SK-N-SH treated with all-trans-retinoic acid at 6 μM for 48 hours (cell line): Measurements from ENCODE around the gene CCP110.

Experiments used
- ATAC-seq: fragments of 200-7000 bp; cut with Tn5 transposase; 3 replicates; pipeline ENCODE4 v1.9.1; 2020; ENCODE audit warnings: mild to moderate bottlenecking, moderate library complexity
- BACH2 ChIP-seq: fragments of 250-450 bp; sonication (Bioruptor Pico); IDR thresholded peaks from 2 replicates; pipeline ENCODE4 v1.9.0; 2021; ENCODE audit warnings: mild to moderate bottlenecking, borderline replicate concordance
- CSRNP3 ChIP-seq: fragments of 250-450 bp; sonication (Bioruptor Pico); IDR thresholded peaks from 2 replicates; pipeline ENCODE4 v1.5.1; 2021; ENCODE audit warnings: mild to moderate bottlenecking, moderate library complexity
- POU6F1 ChIP-seq: fragments of 250-450 bp; sonication (Bioruptor Pico); IDR thresholded peaks from 2 replicates; pipeline ENCODE4 v1.8.0; 2021; ENCODE audit warnings: low read depth, mild to moderate bottlenecking, moderate library complexity, borderline replicate concordance
- TSHZ2 ChIP-seq: fragments of 250-450 bp; sonication (Bioruptor Pico); IDR thresholded peaks from 2 replicates; pipeline ENCODE4 v1.5.0; 2020; ENCODE audit warnings: mild to moderate bottlenecking, moderate library complexity

Gene CCP110

GRCh38 chr16:19601083-19601976 lies 77.6 kb downstream of the CCP110 start:
- ATAC-seq, result peak; percentile 40
- no peak for TF ChIP-seq CSRNP3 (CRISPR knock-in tag)
- TF ChIP-seq TSHZ2 (CRISPR knock-in tag), result no peak
- no peak for TF ChIP-seq BACH2
- TF ChIP-seq POU6F1 (CRISPR knock-in tag), result no peak
